Epithelial cell of alveolus of lung (primary cell): Measurements from ENCODE around the gene CDRT15. TPM values are rescaled to one million over a fixed set of nuclear protein-coding genes. Genes with fewer than 3 reads are reported as not detected.

Experiments
- total RNA-seq: library from RNA; depleted of rRNA; stranded (reverse); fragments of >200 nt; gene quantifications from 2 replicates; pipeline ENCODE4 v1.2.1, GENCODE V29; 2015

CDRT15 gene
- not detected in 2 replicates for total RNA-seq

GRCh38 chr17:14236762-14237161 is at the start of gene CDRT15:
Gene CDRT15 (minus strand): TSS chr17:14236862. CDS start chr17:14236833, 29 bp downstream.

Other genes starting within 250 kb of the CDRT15 start
- gene COX10, start 167.4 kb downstream of the CDRT15 start, total RNA-seq, result 13.3 and 14.2 TPM in 2 replicates
- gene HS3ST3B1, start 64.2 kb upstream of the CDRT15 start, total RNA-seq, result 20.0 and 22.8 TPM in 2 replicates